NB4 (cell line): Measurements from ENCODE around the gene TFCP2L1.

Source experiments
- CTCF ChIP-seq: IDR thresholded peaks from one replicate; pipeline ENCODE4 v1.5.1; 2012; ENCODE audit warnings: low read depth, low read length
- MAX ChIP-seq: IDR thresholded peaks from 2 replicates; pipeline ENCODE4 v1.6.1; 2011; ENCODE audit warnings: low read depth, low read length

- no peak for TF ChIP-seq CTCF
- TF ChIP-seq MAX = no peak
Observed at GRCh38 chr2:121316986-121317385, 32.0 kb upstream of the TFCP2L1 start.
